ENCODE data around the gene GRB10.

- TF ChIP-seq CTCF (IDR thresholded peaks at IDR 0.05; ENCODE audit: extremely low read depth in 1 of 2, insufficient read depth in 1 of 2, low read depth in 1 of 2, low read length in 2 of 2) (no peak), EZH2 (IDR thresholded peaks at IDR 0.05; ENCODE audit: borderline replicate concordance, low read depth, low read length, severe bottlenecking) (no peak), POLR2A (IDR thresholded peaks at IDR 0.05; ENCODE audit: low read depth, low read length) (no peak), POLR2AphosphoS5 (IDR thresholded peaks at IDR 0.05; ENCODE audit: insufficient read depth, low read depth, low read length) (no peak), GATA2 (IDR thresholded peaks at IDR 0.05; ENCODE audit: insufficient read depth, insufficient read length, low read depth, low read length) (no peak), JUN (IDR thresholded peaks at IDR 0.05; ENCODE audit: borderline replicate concordance, insufficient read depth, insufficient read length, low read depth) (no peak), MYC (IDR thresholded peaks at IDR 0.05; ENCODE audit: low read depth, low read length) (no peak)
- TF ChIP-seq, protein P1, sequence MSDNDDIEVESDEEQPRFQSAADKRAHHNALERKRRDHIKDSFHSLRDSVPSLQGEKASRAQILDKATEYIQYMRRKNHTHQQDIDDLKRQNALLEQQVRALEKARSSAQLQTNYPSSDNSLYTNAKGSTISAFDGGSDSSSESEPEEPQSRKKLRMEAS (IDR thresholded peaks at IDR 0.05; ENCODE audit: insufficient read depth, insufficient read length): no peak
Measured at GRCh38 chr7:50768485-50769474, 13.9 kb downstream of the GRB10 start.

Data from endothelial cell of umbilical vein (primary cell).